Measurements from ENCODE around the gene FREY1. TPM values are rescaled to one million over a fixed set of nuclear protein-coding genes. Genes with fewer than 3 reads are reported as not detected.

FREY1 gene
- total and polyA plus RNA-seq, 9 of the 15 experiments (the other 6 are each of a cell fraction or from before 2014, with no cell fraction given) = 0.25 to 1.5 (median 1.1) TPM; not detected in 5

DNA sequence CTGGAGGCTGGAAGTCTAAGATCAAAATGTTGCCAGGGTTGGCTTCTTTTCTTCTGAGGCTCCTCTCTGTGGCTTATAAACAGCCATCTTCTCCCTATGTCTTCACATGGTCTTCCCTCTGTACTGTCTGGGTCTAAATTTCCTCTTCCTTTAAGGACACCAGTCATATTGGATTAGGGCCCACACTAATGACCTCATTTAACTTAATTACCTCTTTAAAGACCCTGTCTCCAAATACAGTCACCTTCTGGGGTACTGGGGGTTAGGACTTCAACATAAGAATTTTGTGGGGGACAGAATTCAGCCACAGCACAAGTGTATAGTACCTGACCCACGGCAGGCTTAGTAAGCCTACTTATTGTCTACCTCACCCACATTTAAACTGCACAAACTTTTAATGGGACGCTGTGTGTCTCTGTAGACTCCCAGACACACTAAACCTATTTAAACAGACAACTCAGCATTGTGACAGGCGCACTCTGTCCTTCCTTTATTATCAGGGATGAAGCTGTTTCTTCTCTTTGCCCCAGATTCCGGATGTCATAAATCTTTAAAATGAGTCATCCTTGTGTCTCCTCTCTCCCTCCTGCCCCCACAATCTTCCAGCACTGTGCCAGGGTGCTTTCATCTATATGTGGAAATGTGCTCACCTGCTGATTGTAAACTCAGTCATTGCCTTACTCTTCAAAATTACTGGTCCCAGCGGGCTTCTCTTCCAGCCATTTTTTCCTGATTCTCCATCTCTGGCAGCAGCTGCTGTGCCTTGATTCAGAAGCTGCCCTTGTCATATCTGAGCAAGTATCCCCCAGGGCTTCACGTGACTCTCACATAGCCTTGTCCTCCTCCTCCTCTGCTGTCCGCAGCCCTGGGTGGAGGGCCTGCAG, 27.0 kb downstream of the FREY1 start (continued):
- TF ChIP-seq TSHZ1 (CRISPR knock-in tag; IDR thresholded peaks at IDR 0.05) = no peak
- no peak for TF ChIP-seq BMI1 (IDR thresholded peaks at IDR 0.05; ENCODE audit: low read length)
- no peak for TF ChIP-seq NBN (IDR thresholded peaks at IDR 0.05; ENCODE audit: low read depth)
- TF ChIP-seq, protein P1, sequence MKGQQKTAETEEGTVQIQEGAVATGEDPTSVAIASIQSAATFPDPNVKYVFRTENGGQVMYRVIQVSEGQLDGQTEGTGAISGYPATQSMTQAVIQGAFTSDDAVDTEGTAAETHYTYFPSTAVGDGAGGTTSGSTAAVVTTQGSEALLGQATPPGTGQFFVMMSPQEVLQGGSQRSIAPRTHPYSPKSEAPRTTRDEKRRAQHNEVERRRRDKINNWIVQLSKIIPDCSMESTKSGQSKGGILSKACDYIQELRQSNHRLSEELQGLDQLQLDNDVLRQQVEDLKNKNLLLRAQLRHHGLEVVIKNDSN (CRISPR knock-in tag; IDR thresholded peaks at IDR 0.05) = peak; percentile 90
- 0 out of 2 replicates have a peak, but pooled peaks have one; percentile 45 for TF ChIP-seq ZNF584 (CRISPR knock-in tag; IDR thresholded peaks at IDR 0.05; ENCODE audit: low read depth)
- TF ChIP-seq, protein P2, sequence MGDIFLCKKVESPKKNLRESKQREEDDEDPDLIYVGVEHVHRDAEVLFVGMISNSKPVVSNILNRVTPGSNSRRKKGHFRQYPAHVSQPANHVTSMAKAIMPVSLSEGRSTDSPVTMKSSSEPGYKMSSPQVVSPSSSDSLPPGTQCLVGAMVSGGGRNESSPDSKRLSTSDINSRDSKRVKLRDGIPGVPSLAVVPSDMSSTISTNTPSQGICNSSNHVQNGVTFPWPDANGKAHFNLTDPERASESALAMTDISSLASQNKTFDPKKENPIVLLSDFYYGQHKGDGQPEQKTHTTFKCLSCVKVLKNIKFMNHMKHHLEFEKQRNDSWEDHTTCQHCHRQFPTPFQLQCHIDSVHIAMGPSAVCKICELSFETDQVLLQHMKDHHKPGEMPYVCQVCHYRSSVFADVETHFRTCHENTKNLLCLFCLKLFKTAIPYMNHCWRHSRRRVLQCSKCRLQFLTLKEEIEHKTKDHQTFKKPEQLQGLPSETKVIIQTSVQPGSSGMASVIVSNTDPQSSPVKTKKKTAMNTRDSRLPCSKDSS (IDR thresholded peaks at IDR 0.05; ENCODE audit: low read depth, partially characterized antibody) = no peak
- TF ChIP-seq MLX (CRISPR knock-in tag; conservative IDR thresholded peaks at IDR 0.05) = no peak
- TF ChIP-seq, protein P3, sequence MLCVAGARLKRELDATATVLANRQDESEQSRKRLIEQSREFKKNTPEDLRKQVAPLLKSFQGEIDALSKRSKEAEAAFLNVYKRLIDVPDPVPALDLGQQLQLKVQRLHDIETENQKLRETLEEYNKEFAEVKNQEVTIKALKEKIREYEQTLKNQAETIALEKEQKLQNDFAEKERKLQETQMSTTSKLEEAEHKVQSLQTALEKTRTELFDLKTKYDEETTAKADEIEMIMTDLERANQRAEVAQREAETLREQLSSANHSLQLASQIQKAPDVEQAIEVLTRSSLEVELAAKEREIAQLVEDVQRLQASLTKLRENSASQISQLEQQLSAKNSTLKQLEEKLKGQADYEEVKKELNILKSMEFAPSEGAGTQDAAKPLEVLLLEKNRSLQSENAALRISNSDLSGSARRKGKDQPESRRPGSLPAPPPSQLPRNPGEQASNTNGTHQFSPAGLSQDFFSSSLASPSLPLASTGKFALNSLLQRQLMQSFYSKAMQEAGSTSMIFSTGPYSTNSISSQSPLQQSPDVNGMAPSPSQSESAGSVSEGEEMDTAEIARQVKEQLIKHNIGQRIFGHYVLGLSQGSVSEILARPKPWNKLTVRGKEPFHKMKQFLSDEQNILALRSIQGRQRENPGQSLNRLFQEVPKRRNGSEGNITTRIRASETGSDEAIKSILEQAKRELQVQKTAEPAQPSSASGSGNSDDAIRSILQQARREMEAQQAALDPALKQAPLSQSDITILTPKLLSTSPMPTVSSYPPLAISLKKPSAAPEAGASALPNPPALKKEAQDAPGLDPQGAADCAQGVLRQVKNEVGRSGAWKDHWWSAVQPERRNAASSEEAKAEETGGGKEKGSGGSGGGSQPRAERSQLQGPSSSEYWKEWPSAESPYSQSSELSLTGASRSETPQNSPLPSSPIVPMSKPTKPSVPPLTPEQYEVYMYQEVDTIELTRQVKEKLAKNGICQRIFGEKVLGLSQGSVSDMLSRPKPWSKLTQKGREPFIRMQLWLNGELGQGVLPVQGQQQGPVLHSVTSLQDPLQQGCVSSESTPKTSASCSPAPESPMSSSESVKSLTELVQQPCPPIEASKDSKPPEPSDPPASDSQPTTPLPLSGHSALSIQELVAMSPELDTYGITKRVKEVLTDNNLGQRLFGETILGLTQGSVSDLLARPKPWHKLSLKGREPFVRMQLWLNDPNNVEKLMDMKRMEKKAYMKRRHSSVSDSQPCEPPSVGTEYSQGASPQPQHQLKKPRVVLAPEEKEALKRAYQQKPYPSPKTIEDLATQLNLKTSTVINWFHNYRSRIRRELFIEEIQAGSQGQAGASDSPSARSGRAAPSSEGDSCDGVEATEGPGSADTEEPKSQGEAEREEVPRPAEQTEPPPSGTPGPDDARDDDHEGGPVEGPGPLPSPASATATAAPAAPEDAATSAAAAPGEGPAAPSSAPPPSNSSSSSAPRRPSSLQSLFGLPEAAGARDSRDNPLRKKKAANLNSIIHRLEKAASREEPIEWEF (CRISPR knock-in tag; IDR thresholded peaks at IDR 0.05) = no peak
- TF ChIP-seq GTF2A2 (tag; IDR thresholded peaks at IDR 0.05) = no peak
- TF ChIP-seq, protein P4, sequence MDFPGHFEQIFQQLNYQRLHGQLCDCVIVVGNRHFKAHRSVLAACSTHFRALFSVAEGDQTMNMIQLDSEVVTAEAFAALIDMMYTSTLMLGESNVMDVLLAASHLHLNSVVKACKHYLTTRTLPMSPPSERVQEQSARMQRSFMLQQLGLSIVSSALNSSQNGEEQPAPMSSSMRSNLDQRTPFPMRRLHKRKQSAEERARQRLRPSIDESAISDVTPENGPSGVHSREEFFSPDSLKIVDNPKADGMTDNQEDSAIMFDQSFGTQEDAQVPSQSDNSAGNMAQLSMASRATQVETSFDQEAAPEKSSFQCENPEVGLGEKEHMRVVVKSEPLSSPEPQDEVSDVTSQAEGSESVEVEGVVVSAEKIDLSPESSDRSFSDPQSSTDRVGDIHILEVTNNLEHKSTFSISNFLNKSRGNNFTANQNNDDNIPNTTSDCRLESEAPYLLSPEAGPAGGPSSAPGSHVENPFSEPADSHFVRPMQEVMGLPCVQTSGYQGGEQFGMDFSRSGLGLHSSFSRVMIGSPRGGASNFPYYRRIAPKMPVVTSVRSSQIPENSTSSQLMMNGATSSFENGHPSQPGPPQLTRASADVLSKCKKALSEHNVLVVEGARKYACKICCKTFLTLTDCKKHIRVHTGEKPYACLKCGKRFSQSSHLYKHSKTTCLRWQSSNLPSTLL (IDR thresholded peaks at IDR 0.05) = no peak
- no peak for TF ChIP-seq PTTG1 (tag; IDR thresholded peaks at IDR 0.05; ENCODE audit: low read depth)

All from K562 (cell line).